COLO829 (cell line): ENCODE measurements around the gene NOL9.
"Not testable (repeated sequence)": the region's sequence is repeated elsewhere in the genome, so short reads cannot be mapped to it uniquely, and the experiment has no call there.

Experiments
- DNase-seq: peaks from one replicate; pipeline ENCODE4 v3.0.0; 2012; ENCODE audit warnings: low spot score

The NOL9 gene

DNA sequence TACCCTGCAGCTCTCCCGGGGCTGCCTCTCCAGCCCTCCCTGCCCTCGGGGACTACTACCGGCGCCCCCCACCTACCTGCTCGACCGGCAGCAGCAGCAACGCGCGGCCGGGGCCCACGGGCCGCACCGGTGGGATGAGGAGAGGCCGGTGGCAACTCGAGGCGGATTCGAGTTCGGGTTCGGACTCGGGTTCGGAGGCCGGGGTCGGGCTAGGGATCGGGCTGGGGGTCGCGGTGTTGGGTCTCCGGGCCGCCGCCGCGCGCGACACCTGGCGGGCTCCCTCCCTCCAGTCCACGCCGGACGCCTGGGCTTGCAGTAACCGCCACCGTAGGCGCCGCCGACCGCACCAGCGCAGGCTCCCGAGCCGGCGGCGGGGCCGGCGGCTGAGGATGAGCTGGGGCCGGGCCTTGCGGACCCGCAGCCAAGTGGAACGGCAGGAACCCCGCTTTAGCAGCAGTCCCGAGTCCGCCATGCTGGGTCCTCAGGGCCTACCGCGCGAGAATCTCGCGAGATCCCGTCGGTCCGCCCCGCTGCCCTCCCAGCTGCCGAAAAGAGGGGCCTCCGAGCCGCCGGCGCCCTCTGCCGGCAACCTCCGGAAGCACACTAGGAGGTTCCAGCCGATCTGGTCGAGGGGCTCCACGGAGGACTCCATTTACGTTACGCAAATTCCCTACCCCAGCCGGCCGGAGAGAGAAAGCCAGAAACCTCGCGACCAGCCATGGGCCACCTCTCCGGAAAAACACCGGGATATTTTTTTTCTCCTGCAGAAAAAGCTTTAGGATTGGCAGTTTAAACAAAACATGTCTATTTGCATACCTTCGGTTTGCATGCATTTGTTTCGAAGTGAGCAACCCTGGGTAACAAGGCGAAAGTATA, at the start of gene NOL9:
NOL9 (minus strand) TSS at position 483 of the 876 bp plus-strand sequence; CDS start at position 472, 11 bp downstream.
- peak; percentile 90 for DNase-seq

DNA sequence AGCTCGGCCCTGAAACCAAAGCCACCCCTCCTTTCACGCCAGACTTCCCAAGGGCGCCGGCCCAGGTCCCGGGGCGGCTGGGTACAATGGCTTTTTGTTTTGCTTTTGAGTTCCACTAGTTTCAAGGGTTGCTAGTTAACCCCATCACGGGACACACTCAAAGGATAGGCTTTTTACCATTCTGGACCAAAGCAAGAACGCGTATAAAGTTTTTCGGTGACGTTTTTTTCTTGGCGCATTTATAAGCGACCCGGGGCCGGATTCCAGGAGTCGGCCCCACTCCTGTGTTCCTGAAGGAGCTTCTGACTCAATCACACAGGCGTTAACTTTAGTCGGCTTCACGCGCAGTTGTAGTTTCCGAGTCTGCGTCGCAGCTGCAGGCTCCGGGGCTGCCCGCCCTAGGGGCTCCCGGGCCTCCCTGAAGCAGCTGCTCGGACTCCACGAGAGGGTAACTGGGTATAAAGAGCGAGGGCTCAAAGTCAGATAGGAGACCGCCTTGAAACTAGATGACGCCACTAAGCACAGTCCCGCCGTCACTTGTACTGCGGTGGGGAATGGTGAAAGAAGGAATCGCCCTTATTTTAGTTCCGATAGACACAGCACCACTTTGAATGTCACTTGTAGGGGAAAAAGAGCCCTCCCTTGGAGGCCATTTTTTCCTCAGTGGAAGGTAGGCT, 49.1 kb upstream of the NOL9 start:
- peak; percentile 89 for DNase-seq

DNA sequence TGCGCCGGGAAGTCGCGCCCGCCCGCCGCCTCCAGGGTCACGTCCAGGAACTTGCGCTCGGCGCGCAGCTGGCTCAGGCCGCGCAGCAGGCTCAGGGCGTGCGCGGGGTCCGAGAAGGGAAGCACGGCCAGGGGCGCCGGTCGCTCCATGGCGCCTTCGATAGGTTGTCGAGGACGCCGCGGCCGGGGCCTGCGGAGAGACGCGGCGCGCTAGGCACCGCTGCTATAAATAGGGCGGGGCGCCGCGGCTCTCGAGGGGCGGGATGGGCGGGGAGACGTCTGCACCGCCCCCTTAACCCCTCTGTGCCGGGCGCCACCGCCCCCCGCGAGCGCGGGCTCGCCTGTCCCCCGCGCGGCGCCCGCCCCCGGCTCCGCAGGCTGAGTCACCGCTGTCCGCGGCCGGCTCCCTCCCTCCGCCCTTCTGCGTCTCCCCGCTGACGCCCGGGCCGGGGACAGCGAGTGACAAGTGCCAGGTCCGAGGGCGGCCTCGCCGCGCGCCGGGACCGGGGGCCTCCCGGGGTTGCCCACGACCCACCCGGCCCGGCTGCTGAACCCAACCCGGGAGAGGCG, 48.4 kb upstream of the NOL9 start, which contains the start of gene KLHL21:
KLHL21 (minus strand) TSS at position 201 of the 569 bp plus-strand sequence; CDS start at position 149, 52 bp downstream.
- peak; percentile 80 for DNase-seq

DNA sequence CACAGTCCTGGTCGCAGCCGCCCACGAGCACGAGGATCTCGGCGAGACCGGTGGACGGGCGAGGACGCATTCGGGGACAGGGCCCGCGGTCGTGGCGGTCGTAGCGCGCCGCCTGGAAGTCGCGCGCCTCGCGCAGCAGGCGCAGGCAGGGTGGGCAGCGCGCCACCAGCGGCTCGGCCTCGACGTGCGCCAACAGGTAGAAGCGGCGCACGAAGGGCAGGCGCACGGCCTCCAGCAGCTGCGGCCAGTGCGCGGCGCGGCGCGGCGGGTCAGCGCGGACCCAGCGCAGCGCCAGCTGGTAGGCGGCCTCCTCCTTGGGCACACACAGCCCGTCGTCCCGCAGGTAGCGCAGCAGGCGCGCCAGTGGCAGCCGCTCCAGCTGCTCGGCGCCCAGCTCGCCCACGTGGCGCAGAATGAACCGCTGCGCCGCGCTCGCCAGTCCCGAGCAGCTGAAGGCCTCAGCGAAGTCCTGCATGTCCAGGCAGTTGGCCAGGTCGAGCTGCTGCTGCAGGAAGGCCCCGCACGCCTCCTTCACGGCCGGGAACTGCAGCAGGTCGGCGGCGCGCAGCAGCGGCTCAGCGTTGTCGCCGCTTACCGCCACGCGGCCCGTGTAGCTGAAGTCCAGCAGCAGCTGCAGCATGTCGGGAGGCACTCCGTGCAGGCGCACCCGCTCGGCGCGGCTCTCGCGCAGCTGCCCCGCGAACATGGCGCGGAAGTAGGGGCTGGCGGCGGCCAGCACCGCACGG, 47.8 kb upstream of the NOL9 start:
- DNase-seq: no peak

DNA sequence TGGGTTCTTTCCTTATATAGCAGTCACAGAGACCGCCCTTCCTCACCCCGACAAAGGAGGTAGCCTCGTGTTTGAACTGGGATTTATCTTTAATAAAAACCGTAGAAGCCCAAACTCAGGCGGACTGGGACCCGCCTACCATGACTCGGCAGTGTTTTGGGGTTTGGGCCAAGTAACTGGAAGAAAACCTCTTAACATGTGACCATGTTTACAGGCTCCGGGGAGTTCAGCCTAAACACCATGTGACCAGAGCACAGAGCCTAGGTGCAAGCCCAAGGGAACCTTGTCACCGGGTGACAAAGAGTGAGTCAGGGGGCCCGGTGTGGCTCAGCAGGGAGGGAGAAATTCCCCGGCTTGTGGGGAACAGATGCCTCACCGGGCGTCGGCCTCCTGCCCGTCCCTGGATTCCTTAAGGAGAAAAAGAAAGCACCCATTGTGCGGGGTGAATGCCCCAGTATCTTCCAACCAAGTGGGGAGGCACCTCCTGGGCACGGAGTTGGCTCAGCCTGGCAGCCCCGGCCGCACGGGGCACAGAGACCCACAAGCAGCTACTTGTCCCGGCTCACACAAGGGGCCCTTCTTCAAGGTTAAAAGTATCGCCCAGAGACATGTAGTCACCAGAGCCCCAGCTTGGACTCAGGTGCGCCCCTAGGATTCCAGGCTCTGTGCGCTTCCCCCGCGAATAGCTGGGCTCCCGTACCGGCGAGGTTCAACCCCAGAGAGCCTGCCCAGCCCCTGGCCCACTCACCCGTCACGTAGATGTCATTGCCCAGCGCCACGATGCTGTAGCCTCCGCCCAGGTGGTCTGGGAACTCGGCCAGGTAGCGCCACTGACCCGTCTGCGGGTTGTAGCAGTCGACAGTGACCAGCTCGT, 47.0 kb upstream of the NOL9 start:
- DNase-seq: peak; percentile 61

DNA sequence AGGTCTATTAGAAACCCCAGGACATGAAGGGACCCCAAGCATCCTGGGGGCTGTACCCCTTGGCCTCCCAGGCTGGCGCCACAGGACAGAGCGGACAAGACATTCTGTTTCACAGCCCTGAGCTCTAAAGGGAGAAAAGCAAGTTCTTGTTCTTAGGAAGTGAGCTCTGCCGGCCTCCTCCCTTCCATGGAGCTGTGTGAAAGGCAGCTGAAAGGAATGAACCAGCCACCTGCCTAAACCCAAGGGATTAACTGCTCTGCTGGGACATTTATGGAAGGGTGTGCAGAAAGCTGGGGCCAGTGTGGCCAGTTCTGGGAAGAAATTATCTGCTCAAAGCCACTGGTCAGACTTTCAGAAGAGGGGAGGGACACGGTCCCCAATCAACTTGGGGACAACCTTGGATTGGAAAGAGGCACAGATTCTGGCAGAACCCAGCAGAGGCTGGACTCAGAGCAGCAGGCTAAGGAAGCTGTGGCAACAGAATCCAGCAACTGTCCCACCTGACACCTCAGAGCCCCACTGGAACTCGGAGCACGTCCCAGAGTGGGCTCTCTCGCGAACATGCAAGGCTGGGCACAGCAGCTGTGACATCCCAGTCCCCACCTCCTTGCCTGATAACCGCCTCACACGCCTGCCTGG, 46.2 kb upstream of the NOL9 start:
- DNase-seq: no peak

DNA sequence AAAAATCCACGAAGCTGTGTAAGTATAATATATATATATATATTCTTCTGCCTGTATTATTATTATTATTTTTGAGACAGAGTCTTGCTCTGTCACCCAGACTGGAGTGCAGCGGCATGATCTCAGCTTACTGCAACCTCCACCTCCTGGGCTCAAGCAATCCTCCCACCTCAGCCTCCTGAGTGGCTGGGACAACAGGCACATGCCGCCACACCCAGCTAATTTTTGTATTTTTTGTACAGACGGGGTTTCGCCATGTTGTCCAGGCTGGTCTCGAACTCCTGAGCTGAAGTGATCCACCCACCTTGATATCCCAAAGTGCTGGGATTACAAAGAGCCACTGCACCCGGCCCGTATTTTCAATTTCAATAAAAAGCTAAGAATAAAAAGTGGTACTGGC, 45.7 kb upstream of the NOL9 start:
- DNase-seq: not testable (repeated sequence)

DNA sequence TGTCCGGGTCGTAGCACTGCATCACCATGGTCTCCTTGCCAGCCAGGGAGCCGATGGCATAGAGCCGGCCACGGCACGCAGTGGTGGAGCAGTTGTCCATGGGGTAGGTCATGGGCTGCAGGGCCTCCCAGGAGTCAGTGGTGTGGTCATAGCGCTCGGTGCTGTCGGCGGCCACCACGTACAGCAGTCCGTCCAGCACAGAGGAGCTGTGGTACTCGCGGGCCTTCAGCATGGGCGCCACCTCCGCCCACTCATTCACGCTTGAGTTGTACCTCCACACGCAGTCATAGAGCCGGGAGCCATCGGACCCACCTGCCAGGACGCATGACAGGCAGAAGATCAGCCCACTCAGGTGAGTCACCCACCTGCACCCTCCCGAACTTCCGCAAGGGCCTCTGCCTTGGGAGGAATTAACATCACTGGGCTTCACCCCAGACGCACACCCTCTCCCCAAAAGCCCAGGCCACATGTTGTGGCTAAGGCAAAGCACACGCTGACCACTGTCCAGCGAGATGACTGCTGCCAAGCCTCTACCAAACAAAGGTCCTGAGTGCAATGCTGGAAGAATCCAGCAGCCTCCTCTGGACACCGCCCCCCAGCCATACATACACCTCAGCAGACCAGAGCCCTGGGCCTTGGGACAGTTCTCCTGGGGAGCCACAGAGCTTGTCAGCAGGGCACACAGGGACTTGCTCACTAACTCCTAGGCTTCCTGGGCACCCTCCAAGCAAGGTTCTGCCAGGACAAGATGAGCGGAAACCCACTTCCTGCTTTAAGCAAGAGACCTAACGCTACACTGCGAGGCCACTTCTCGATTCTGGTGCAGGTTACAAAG, 45.0 kb upstream of the NOL9 start:
- no peak for DNase-seq

DNA sequence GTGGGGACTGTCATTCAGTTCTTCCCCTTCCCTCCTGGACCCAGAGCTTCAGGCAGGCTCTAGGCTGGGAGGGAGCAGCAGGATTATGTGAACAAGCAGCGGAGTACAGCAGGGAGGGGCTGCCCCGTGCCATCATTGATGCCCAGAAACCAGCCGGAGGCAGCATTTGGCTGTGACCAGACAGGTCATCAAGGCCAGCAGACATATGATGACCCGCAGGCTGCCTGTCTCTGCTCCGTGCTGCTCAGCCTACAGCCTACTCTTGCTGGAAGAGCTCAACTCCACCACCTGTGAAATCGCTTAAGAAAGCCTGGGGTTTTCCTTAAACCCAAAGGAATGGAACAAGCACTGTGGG, 43.4 kb upstream of the NOL9 start:
- DNase-seq: no peak

DNA sequence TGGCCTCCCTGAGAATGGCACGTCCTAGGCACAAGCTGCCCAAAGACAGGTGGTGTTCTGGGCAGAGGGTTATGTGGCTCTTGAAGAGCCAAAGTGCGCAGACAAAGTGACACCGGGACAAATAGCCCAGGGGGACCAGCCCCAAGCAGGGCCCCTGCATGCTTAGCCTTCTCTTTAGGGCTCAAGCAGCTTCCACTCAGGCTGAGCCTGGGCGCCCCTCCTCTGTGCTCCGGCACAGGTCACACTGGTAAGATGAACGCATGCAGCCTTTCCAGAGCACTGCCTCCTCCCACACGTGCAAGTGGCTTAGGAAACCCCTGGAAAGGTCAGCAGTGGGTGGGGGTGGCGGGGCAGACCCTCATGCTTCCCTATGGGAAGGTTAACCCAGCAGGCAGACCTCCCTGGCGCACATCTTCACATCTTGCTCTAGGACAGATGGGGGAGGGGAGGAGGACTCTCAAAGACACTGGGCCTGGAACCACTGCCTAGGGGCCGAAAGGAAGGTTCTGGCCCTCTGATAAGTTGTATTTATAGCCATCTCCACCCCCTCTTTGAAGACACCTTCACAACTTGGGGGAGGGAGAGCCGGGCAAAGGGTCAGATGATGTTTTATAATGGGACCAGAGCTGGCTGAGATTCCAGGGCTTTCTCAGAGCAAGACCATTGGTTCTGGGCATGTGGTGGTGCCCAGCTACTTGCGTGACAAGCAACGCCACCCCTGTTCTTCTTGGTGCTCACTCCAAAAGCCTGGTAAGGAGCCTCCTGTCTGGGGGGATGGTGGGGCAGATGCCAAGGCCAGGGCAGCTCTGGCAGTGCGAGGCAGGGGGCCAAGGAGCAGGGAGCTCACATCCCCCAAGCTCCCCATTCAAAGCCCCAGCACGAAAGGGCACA, 42.8 kb upstream of the NOL9 start:
- no peak for DNase-seq

DNA sequence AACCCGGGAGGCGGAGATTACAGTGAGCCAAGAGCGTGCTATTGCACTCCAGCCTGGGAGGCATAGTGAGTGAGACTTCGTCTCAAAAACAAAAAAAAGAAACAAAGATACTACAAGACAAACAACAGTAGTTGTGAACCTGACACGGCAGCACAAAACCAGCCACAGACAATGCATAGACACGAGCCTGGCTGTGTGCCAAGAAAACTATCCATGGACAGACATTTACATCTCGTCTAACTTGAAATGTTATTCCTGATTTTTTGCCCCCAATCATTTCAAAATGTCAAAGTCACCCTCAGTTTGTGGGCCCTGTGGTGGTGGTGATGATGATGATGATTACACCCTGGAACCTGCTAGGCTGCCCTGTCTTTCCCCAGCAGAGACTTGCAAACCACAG, 42.0 kb upstream of the NOL9 start:
- no peak for DNase-seq

DNA sequence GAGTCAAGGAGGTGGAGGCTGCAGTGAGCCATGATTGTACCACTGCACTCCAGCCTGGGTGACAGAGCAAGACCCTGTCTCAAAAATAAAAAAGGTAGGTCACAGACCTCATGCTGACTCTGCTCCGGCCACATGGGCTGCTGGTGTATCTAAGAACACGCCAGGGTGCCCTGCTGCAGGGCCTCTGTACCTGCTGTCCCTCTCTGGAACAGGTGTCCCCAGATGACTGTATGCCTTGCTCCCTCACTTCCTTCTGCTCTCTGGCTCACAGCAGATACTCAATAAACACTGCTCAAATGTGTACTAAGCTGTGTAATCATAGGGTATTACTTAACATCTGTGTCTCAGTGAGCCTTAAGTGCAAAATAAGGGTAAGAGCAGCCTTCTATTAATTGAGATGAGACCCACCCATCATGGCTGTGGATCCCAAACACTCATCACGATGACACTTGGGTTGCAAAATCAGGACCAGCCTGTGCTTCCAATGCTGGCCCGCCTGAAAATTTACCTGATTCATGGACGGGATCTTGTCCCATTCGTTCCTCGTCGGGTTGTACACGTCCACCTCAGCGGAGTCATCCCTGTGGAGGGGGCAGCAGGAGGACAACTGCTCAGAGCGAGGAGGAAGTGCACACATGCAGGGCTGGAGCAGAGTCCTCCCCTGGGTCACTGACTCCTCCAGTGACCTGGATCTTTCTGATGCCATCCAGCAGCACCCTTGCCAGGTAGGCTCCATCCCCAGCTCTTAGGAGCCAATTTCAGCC, 40.8 kb upstream of the NOL9 start:
- DNase-seq: no peak

DNA sequence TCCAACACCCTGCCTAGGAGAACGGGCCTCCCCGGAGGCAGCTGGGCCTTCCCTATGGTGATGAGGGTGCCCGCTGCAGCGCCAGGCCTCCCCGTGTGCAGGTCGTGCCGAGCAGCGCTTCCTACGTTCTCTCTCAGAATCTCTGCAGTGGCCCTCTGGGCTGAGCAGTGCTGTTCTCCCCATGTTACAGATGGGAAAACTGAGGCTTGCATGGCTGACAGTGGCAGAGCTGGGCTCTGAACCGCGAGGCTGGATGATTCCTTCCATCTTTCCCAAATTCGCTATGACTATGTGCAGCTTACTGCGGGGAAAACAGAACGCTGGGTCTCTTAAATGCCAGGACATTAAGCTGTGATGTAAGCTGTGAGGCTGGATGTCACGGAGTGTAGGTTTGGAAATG, 39.5 kb upstream of the NOL9 start:
- DNase-seq: no peak

DNA sequence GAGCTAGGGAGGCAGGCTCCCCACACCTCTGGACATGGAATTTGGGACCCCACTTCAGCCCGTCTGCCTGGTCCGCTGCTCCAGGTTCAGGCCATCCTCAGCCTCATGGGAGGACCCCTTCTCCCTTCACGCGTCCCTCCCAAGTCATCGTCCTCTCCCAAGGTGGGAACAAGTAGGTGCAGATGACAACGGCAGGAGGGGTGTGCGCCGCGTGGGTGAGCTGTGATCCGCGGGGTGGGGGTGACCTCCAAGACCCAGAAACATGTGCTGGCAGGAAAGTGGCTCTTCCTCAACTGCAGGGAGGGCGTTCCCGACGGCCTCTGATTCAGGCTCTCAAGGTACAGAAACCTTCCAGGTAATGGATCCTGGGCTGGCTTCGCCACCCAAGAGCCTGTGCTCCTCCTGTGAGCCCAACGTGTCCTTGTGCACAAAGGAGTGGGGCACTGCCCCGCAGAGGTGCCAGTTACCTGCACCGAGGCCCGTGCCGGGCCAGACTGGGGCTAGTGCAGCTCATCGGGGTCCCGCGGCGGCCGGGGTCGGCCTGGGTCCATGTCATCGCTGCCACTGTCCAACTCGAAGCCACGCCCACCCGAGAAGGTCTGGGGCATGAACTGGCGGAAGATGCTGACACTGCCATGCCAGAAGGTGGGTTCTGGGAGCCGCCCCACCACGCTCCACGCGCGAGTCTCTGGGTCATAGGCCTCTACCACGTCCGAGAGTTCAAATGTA, 38.7 kb upstream of the NOL9 start:
- DNase-seq: no peak

DNA sequence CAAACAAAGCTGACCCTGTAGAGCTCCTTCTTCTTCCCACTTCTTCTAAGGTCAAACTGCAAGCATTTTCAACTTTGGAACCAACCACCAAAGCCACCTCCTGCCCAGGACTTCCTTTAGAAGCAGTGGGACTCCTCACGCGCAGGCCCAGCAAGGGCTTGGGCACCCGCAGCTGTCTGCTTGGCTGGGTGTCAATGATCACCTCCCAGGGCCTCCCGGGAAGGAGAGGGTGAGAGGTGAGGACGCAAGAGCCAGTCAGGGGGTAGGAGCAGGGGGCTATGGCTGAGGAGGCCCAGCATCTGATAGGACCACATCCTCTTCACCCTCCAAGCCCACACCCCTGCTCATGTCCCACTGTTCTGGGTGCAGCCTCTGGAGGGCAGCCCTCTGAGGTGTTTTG, 38.1 kb upstream of the NOL9 start:
- no peak for DNase-seq

DNA sequence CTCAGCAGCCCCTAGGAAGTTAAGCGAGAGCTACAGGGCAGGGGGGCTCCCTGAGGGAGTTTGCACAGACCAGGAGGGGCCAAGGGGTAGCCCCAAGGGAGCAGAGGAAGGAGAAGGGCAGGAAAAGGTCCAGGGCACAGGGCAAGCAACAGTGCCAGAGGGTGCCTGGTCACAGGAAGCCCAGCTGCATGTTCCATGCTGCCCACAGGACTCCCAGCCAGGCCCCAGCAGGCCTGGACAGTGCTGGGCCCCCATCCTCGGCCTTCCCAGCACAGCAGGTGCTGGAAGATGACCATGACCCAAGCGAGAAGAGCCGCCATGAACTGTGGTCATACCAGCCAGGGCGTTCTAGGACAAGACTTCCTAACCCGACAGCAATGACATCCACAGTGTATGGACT, 37.3 kb upstream of the NOL9 start:
- no peak for DNase-seq

DNA sequence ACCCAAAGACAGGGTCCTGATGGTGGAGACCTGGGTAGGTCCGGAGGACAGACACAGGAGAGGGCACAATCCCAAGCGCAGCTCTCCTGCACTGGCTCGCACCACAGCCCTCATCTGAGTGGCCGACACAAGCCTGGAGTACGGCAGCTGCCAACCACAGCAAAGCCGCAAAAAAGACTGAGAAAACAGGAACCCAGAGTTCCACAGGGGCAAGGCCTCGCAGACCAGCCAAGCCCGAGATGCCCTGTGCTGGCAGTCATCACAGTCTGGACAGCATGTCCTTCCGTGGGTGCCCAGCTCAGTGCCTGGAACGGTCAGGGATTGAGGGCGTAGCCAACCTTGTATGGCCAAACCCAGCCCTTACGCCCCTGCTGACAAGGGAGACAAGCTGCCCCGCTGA, 36.9 kb upstream of the NOL9 start:
- no peak for DNase-seq
